Activated B cell treated with CpG ODN at 0.5 μM for 24 hours (primary cell): ENCODE results near the gene GTF2I. TPM values are rescaled to one million over a fixed set of nuclear protein-coding genes. Genes with fewer than 3 reads are reported as not detected.

Source experiments
- ATAC-seq: fragments of 200-7000 bp; cut with Tn5 transposase; one replicate; pipeline ENCODE4 v1.10.0; 2021; ENCODE audit warnings: low read depth, mild to moderate bottlenecking, moderate library complexity
- CTCF ChIA-PET: fragments of 350-600 bp; sonication (Branson Sonifier 250); formaldehyde crosslinking; loops from one replicate; lab custom pipeline; 2021; ENCODE audit warnings: antibody characterized with exemption; lab: Charles Lee
- POLR2A ChIA-PET: fragments of 350-600 bp; sonication (Branson Sonifier 250); formaldehyde crosslinking; loops from one replicate; lab custom pipeline; 2021; ENCODE audit warnings: antibody characterized with exemption; lab: Charles Lee
- DNase-seq: peaks from one replicate; pipeline ENCODE4 v3.0.0; 2022
- H3K27ac Mint-ChIP-seq: one replicate; pipeline ENCODE4 v1.8.0; 2020; ENCODE audit warnings: mixed read lengths
- H3K27me3 Mint-ChIP-seq: one replicate; pipeline ENCODE4 v1.8.0; 2021; ENCODE audit warnings: mixed read lengths
- H3K36me3 Mint-ChIP-seq: one replicate; pipeline ENCODE4 v1.8.0; 2021; ENCODE audit warnings: low read depth, mixed read lengths
- H3K4me1 Mint-ChIP-seq: one replicate; pipeline ENCODE4 v1.8.0; 2021; ENCODE audit warnings: mixed read lengths
- H3K4me3 Mint-ChIP-seq: one replicate; pipeline ENCODE4 v1.8.0; 2020; ENCODE audit warnings: mild to moderate bottlenecking, mixed read lengths
- H3K9me3 Mint-ChIP-seq: one replicate; pipeline ENCODE4 v1.8.0; 2020; ENCODE audit warnings: mixed read lengths
- CTCF ChIP-seq: fragments of 200-600 bp; IDR thresholded peaks from one replicate; pipeline ENCODE4 v1.8.0; 2022; ENCODE audit warnings: antibody characterized with exemption, mild to moderate bottlenecking
- intact Hi-C: fragments of 100-400 bp; cut with micrococcal nuclease; formaldehyde crosslinking; loops from one replicate; pipeline ENCODE4 v1.15.1; 2024
- total RNA-seq: library from RNA; stranded (reverse); gene quantifications from 2 replicates; pipeline ENCODE4 v1.2.3, GENCODE V29; 2022

Gene GTF2I
- total RNA-seq, 1 donor from 2014 or later: 299 TPM

GRCh38 chr7:74671602-74672001 is 14.1 kb downstream of the GTF2I start:
- TF ChIP-seq CTCF: no peak
- CTCF ChIA-PET: interaction anchor here (1.6 kb wide), 1 partner anchor 10 kb away, joined by 7 read pairs; no protein-coding TSS in a partner anchor
- Mint-ChIP-seq H3K9me3 (no peaks in the 10 kb centered on the region), H3K4me3 (no peak overlapping the region), H3K4me1 (peaks cover 66% of the 10 kb centered on the region), H3K27me3 (no peaks in the 10 kb centered on the region), H3K36me3 (peaks cover 38% of the 10 kb centered on the region), H3K27ac (peak overlapping the region; percentile 12)
- POLR2A ChIA-PET: interaction anchor here (0.8 to 1.3 kb wide), 3 partner anchors 9 to 13 kb away, joined by 3 to 5 read pairs (median 3); no protein-coding TSS in a partner anchor
- DNase-seq (no peak), ATAC-seq (no peak)
- intact Hi-C loops: no loop called here

GRCh38 chr7:74672343-74672915 is 14.9 kb downstream of the GTF2I start:
- intact Hi-C loops: no loop called here
- CTCF ChIA-PET: no interaction called here
- Mint-ChIP-seq H3K27me3 (no peaks in the 10 kb centered on the region), H3K4me1 (peaks cover 61% of the 10 kb centered on the region), H3K9me3 (no peaks in the 10 kb centered on the region), H3K27ac (peak overlapping the region; percentile 50), H3K4me3 (no peak overlapping the region), H3K36me3 (peaks cover 35% of the 10 kb centered on the region)
- POLR2A ChIA-PET: interaction anchor here (0.8 kb wide), 1 partner anchor 10 kb away, joined by 3 read pairs; no protein-coding TSS in a partner anchor
- ATAC-seq (no peak), DNase-seq (no peak)
- no peak for TF ChIP-seq CTCF

GRCh38 chr7:74674166-74674565 is 16.6 kb downstream of the GTF2I start:
- peaks cover 52% of the 10 kb centered on the region for H3K4me1 Mint-ChIP-seq
- ChIA-PET POLR2A (no interaction called here), CTCF (no interaction called here)
- ATAC-seq (no peak), DNase-seq (no peak)
- no peaks in the 10 kb centered on the region for H3K9me3 Mint-ChIP-seq
- intact Hi-C loops: no loop called here
- no peaks in the 10 kb centered on the region for H3K27me3 Mint-ChIP-seq
- no peak overlapping the region for H3K4me3 Mint-ChIP-seq
- H3K36me3 Mint-ChIP-seq: peaks cover 37% of the 10 kb centered on the region
- H3K27ac Mint-ChIP-seq: no peak overlapping the region
- TF ChIP-seq CTCF: no peak

- Mint-ChIP-seq H3K4me3 (no peak overlapping the region), H3K9me3 (no peaks in the 10 kb centered on the region), H3K27me3 (no peaks in the 10 kb centered on the region), H3K36me3 (peaks cover 48% of the 10 kb centered on the region), H3K4me1 (peaks cover 37% of the 10 kb centered on the region), H3K27ac (peak overlapping the region; percentile 62)
- DNase-seq (no peak), ATAC-seq (no peak)
- no peak for TF ChIP-seq CTCF
- POLR2A ChIA-PET: interaction anchor here (0.6 kb wide), 1 partner anchor 51 kb away, joined by 4 read pairs; no protein-coding TSS in a partner anchor
- intact Hi-C loops: no loop called here
- CTCF ChIA-PET: interaction anchor here (1.2 kb wide), 1 partner anchor 17 kb away, joined by 3 read pairs; no protein-coding TSS in a partner anchor
These were observed 25.3 kb downstream of the GTF2I start for GRCh38 chr7:74682829-74683228.

- TF ChIP-seq CTCF: no peak
- H3K36me3 Mint-ChIP-seq: peaks cover 44% of the 10 kb centered on the region
- CTCF ChIA-PET: no interaction called here
- no peaks in the 10 kb centered on the region for H3K9me3 Mint-ChIP-seq
- ATAC-seq (no peak), DNase-seq (no peak)
- intact Hi-C loops: no loop called here
- no peak overlapping the region for H3K27ac Mint-ChIP-seq
- no peaks in the 10 kb centered on the region for H3K27me3 Mint-ChIP-seq
- H3K4me3 Mint-ChIP-seq: no peak overlapping the region
- POLR2A ChIA-PET: interaction anchor here (0.5 to 0.6 kb wide), 2 partner anchors 50 to 58 kb away, joined by 7 to 8 read pairs; no protein-coding TSS in a partner anchor
- peaks cover 33% of the 10 kb centered on the region for H3K4me1 Mint-ChIP-seq
These were observed 26.3 kb downstream of the GTF2I start for GRCh38 chr7:74683799-74684198.
